Tibial artery (tissue), 4 donors: Measurements from ENCODE around the gene CCN6.

Source experiments
- DNase-seq, 2 donors: peaks; one replicate each; pipeline ENCODE4 v3.0.0-alpha.2; 2019
- H3K27ac ChIP-seq, 2 donors: fragments of 200-600 bp; sonication (generic) in 1 of 2; 1 replicate in 1 of 2; 2 replicates in 1 of 2; pipeline ENCODE4 v1.5.1; 2018 to 2019; ENCODE audit warnings: mild to moderate bottlenecking in 1 of 2
- H3K27me3 ChIP-seq, 2 donors: fragments of 200-600 bp; sonication (generic) in 1 of 2; one replicate each; pipeline versions ENCODE4 v1.5.1 to v1.6.0; 2016 to 2019
- H3K36me3 ChIP-seq, 3 donors: fragments of 200-600 bp; sonication (generic) in 2 of 3; one replicate each; pipeline ENCODE4 v1.5.1; 2016 to 2019; ENCODE audit warnings: mild to moderate bottlenecking in 2 of 3
- H3K4me1 ChIP-seq, 4 donors: fragments of 200-600 bp; sonication (generic) in 2 of 4; 1 replicate in 3 of 4; 2 replicates in 1 of 4; pipeline ENCODE4 v1.5.1; 2016 to 2019
- H3K4me3 ChIP-seq, 2 donors: fragments of 200-600 bp; sonication (generic) in 1 of 2; 1 replicate in 1 of 2; 2 replicates in 1 of 2; pipeline ENCODE4 v1.5.1; 2018 to 2019; ENCODE audit warnings: mild to moderate bottlenecking in 2 of 2
- H3K9me3 ChIP-seq, 3 donors: fragments of 200-600 bp; sonication (generic) in 1 of 3; one replicate each; pipeline ENCODE4 v1.5.1; 2016 to 2019
- CTCF ChIP-seq, 2 experiments: fragments of 200-600 bp in 1 of 2; fragments of 450-650 bp in 1 of 2; IDR thresholded peaks; one replicate each; pipeline ENCODE4 v1.5.1; 2017 to 2019; ENCODE audit warnings: antibody characterized with exemption in 2 of 2, mild to moderate bottlenecking in 1 of 2, moderate library complexity in 1 of 2
- intact Hi-C: fragments of 100-400 bp; cut with DNase I; formaldehyde crosslinking; loops from one replicate; pipeline ENCODE4 v1.15.0; 2023; ENCODE audit warnings: low total_unique reads

CCN6 gene

GRCh38 chr6:112113431-112113830 lies 59.5 kb downstream of the CCN6 start:
- intact Hi-C loops = no loop called here
- no peak overlapping the region for H3K4me3 ChIP-seq
- peaks cover 57 to 89% (median 70%) of the 10 kb centered on the region in 3 donors for H3K36me3 ChIP-seq
- no peak for TF ChIP-seq CTCF (IDR thresholded peaks at IDR 0.05)
- no peak for DNase-seq
- H3K27me3 ChIP-seq = no peaks in the 10 kb centered on the region
- no peaks in the 10 kb centered on the region for H3K9me3 ChIP-seq
- H3K27ac ChIP-seq = no peak overlapping the region
- H3K4me1 ChIP-seq = no peaks in the 10 kb centered on the region

DNA sequence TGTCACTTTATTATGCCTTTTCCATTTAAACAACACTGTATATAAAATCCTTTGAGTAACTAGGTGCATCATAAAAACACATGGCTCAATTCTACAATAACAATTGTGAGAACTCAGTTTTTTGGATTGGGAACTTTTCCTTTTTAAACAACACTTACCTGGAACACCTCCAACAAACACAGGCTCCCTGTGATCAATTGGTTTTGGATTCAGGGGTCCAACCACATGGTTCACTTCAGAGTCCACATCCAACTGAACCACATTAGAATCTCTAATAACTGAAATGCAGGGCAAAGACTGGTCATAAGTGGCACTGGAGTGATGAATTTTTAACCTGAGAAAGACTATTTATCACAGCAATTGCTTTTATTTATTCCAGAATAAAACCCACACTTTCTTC lies 60.0 kb downstream of the CCN6 start:
- DNase-seq = no peak
- Histone ChIP-seq H3K27ac (no peak overlapping the region), H3K4me1 (no peaks in the 10 kb centered on the region), H3K36me3 (peaks cover 57 to 89% (median 70%) of the 10 kb centered on the region in 3 donors), H3K27me3 (no peaks in the 10 kb centered on the region), H3K9me3 (no peaks in the 10 kb centered on the region), H3K4me3 (no peak overlapping the region)
- no peak for TF ChIP-seq CTCF (IDR thresholded peaks at IDR 0.05)
- intact Hi-C loops = no loop called here

- H3K27ac ChIP-seq = no peak overlapping the region
- no peak for DNase-seq
- H3K27me3 ChIP-seq = no peaks in the 10 kb centered on the region
- peaks cover 61 to 89% (median 72%) of the 10 kb centered on the region in 3 donors for H3K36me3 ChIP-seq
- intact Hi-C loops = no loop called here
- no peaks in the 10 kb centered on the region for H3K9me3 ChIP-seq
- no peaks in the 10 kb centered on the region for H3K4me1 ChIP-seq
- no peak for TF ChIP-seq CTCF (IDR thresholded peaks at IDR 0.05)
- H3K4me3 ChIP-seq = no peak overlapping the region
Observed at GRCh38 chr6:112114577-112115223, 60.8 kb downstream of the CCN6 start.

DNA sequence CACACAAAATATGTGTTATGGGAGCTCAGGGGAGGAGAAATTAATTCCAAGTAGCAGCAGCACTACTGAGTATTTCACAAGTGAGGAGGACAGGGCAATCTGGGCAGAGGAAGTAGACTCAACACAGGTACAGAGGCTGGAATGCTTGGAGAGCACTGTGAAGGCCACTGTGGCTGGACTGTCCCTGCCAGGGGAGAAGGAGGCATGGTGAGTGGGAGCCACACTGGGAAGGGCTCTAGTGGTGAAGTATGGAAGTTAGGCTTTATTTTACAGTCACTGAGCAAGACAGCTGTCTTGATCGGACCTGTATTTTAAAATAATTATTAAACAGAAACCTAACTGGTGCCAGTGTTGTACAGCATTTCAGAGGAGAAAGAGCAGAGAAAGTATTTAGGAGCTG lies 62.3 kb downstream of the CCN6 start:
- DNase-seq = no peak
- no peak overlapping the region for H3K27ac ChIP-seq
- TF ChIP-seq CTCF (IDR thresholded peaks at IDR 0.05) = no peak
- peaks cover 67 to 89% (median 82%) of the 10 kb centered on the region in 3 donors for H3K36me3 ChIP-seq
- intact Hi-C loops = no loop called here
- H3K4me1 ChIP-seq = no peaks in the 10 kb centered on the region
- no peaks in the 10 kb centered on the region for H3K9me3 ChIP-seq
- no peak overlapping the region for H3K4me3 ChIP-seq
- H3K27me3 ChIP-seq = no peaks in the 10 kb centered on the region

DNA sequence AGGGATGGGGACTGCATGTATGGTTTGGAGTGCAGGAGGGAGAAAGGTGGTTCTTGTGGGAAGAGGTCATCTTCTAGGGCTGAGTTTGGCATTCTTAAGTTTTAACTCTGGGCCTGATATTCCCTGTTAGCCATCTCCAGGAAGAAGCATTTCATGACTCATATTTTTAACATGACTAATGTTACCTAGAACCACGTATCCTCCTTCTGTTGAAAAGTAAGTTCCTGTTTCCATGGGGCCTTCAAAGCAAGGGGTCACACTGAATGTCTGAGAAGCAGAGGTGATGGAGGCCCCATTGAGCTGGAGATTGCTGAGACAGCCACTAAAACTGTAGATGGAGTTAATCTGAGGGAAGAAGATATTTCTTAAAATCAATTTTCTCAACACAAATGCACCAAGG lies 63.6 kb downstream of the CCN6 start:
- no peak for TF ChIP-seq CTCF (IDR thresholded peaks at IDR 0.05)
- H3K36me3 ChIP-seq = peaks cover 72 to 86% (median 79%) of the 10 kb centered on the region in 3 donors

DNA sequence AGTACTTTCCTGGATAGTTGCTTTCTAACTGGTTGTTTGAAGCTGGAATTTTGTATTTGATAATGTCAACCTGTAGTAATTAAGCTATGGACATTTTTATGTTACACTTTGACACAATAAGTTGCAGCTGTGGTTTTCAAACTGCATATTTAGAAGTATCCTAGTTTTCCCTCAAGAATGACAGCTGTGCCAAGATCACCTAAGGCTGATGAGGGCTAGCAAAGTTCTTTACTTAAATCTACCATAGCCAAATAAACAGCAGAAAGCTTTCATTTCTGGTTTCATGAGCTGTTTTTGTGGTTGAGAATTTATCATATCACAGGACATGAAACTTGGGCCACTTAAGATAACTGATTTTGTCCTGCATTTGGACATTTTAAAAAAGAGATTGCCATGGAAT lies 64.1 kb downstream of the CCN6 start:
- Histone ChIP-seq H3K36me3 (peaks cover 72 to 89% (median 74%) of the 10 kb centered on the region in 3 donors), H3K27me3 (no peaks in the 10 kb centered on the region), H3K4me1 (no peaks in the 10 kb centered on the region), H3K27ac (no peak overlapping the region), H3K9me3 (no peaks in the 10 kb centered on the region), H3K4me3 (no peak overlapping the region)
- TF ChIP-seq CTCF (IDR thresholded peaks at IDR 0.05) = no peak
- intact Hi-C loops = no loop called here
- DNase-seq = no peak

More for the DNA sequence above, 63.6 kb downstream of the CCN6 start:
- H3K4me1 ChIP-seq = no peaks in the 10 kb centered on the region
- H3K27me3 ChIP-seq = no peaks in the 10 kb centered on the region
- no peaks in the 10 kb centered on the region for H3K9me3 ChIP-seq
- no peak overlapping the region for H3K4me3 ChIP-seq
- no peak for DNase-seq
- H3K27ac ChIP-seq = no peak overlapping the region
- intact Hi-C loops = no loop called here
